SK-N-SH (cell line): ENCODE data around the gene RILP. TPM values are rescaled to one million over a fixed set of nuclear protein-coding genes. Genes with fewer than 3 reads are reported as not detected.

Experiments used
- CTCF ChIA-PET: fragments of 300-600, 350-600 bp; formaldehyde crosslinking; extraction: SDS; loops from one replicate; lab custom pipeline; 2021; lab: Yijun Ruan, JAX
- POLR2A ChIA-PET: fragments of 350-600 bp; sonication (Branson Sonifier 250); formaldehyde crosslinking; extraction: SDS; loops from one replicate; lab custom pipeline; 2020; ENCODE audit warnings: antibody characterized with exemption, inconsistent platforms; lab: Yijun Ruan, JAX
- DNase-seq: peaks from one replicate; pipeline ENCODE4 v3.0.0; 2012
- H2AFZ ChIP-seq: fragments of 200-600 bp; sonication (generic); 2 replicates; pipeline ENCODE4 v1.8.1; 2016; ENCODE audit warnings: antibody characterized with exemption, mild to moderate bottlenecking, low read depth
- H3F3A ChIP-seq: fragments of 200-600 bp; sonication (generic); replicated peaks from 2 replicates; pipeline ENCODE3; 2016; ENCODE audit warnings: antibody characterized with exemption, mild to moderate bottlenecking; ENCODE audit not compliant: insufficient read depth
- H3K27ac ChIP-seq, 2 experiments: fragments of 200-500 bp in 1 of 2; fragments of 200-600 bp in 1 of 2; sonication (Bioruptor generic) in 1 of 2; sonication (generic), shearing (Covaris generic) in 1 of 2; 2 replicates each; pipeline versions ENCODE4 v1.5.1 to v1.6.1; 2014 to 2016; ENCODE audit warnings: low read depth in 2 of 2, inconsistent platforms in 1 of 2, low read length in 1 of 2, mild to moderate bottlenecking in 1 of 2, mixed read lengths in 1 of 2
- H3K27me3 ChIP-seq: fragments of 200-600 bp; sonication (generic), shearing (Covaris generic); 2 replicates; pipeline ENCODE4 v1.6.1; 2016; ENCODE audit warnings: mixed run types; ENCODE audit not compliant: insufficient read depth
- H3K36me3 ChIP-seq, 2 experiments: fragments of 200-500 bp in 1 of 2; fragments of 200-600 bp in 1 of 2; sonication (Bioruptor generic) in 1 of 2; sonication (generic) in 1 of 2; replicated peaks in 1 of 2; 2 replicates each; pipeline versions ENCODE3 to v1.5.1; 2014 to 2016; ENCODE audit warnings: low read length in 1 of 2, mild to moderate bottlenecking in 1 of 2; ENCODE audit not compliant: insufficient read depth in 2 of 2, control insufficient read depth in 1 of 2
- H3K4me1 ChIP-seq, 2 experiments: fragments of 200-500 bp in 1 of 2; fragments of 200-600 bp in 1 of 2; sonication (Bioruptor generic) in 1 of 2; sonication (generic), shearing (Covaris generic) in 1 of 2; 2 replicates each; pipeline versions ENCODE4 v1.5.1 to v1.6.1; 2014 to 2016; ENCODE audit warnings: low read depth in 1 of 2, low read length in 1 of 2, mixed run types in 1 of 2; ENCODE audit not compliant: insufficient read depth in 2 of 2, control insufficient read depth in 1 of 2
- H3K4me2 ChIP-seq: fragments of 200-600 bp; sonication (generic), shearing (Covaris generic); 2 replicates; pipeline ENCODE4 v1.6.1; 2017; ENCODE audit warnings: mixed run types
- H3K4me3 ChIP-seq, 2 experiments: fragments of 200-500 bp in 1 of 2; fragments of 200-600 bp in 1 of 2; sonication (Bioruptor generic) in 1 of 2; sonication (generic), shearing (Covaris generic) in 1 of 2; 2 replicates each; pipeline versions ENCODE4 v1.5.1 to v1.8.1; 2014 to 2016; ENCODE audit warnings: low read depth in 2 of 2, inconsistent platforms in 1 of 2, low read length in 1 of 2, mild to moderate bottlenecking in 1 of 2, mixed read lengths in 1 of 2, moderate library complexity in 1 of 2
- H3K79me2 ChIP-seq: fragments of 200-600 bp; sonication (generic); 2 replicates; pipeline ENCODE4 v1.8.1; 2017; ENCODE audit warnings: mild to moderate bottlenecking; ENCODE audit not compliant: insufficient read depth
- H3K9ac ChIP-seq: fragments of 200-600 bp; sonication (generic); 2 replicates; pipeline ENCODE4 v1.6.1; 2017; ENCODE audit warnings: mixed run types
- H3K9me2 ChIP-seq: fragments of 200-600 bp; sonication (generic); 2 replicates; pipeline ENCODE4 v1.6.1; 2017; ENCODE audit warnings: mixed run types
- H3K9me3 ChIP-seq: fragments of 200-600 bp; sonication (generic); 2 replicates; pipeline ENCODE4 v1.6.1; 2017; ENCODE audit warnings: mixed run types, mild to moderate bottlenecking, moderate library complexity
- H4K20me1 ChIP-seq: fragments of 200-600 bp; sonication (generic); 2 replicates; pipeline ENCODE4 v1.6.1; 2017; ENCODE audit warnings: mild to moderate bottlenecking, mixed run types; ENCODE audit not compliant: insufficient read depth
- EZH2phosphoT487 ChIP-seq: fragments of 200-600 bp; sonication (generic); IDR thresholded peaks from 2 replicates; pipeline ENCODE4 v1.6.1; 2017; ENCODE audit warnings: low read depth, mixed run types, mild to moderate bottlenecking, antibody characterized with exemption, moderate library complexity, borderline replicate concordance
- FOSL2 ChIP-seq: IDR thresholded peaks from 2 replicates; pipeline ENCODE4 v1.4.0; 2012; ENCODE audit warnings: low read depth, mild to moderate bottlenecking, moderate library complexity, borderline replicate concordance
- FOXM1 ChIP-seq: IDR thresholded peaks from 2 replicates; pipeline ENCODE4 v1.4.0; 2012; ENCODE audit warnings: low read depth, mild to moderate bottlenecking
- GABPA ChIP-seq: IDR thresholded peaks from 2 replicates; pipeline ENCODE4 v1.4.0; 2012; ENCODE audit warnings: low read depth, mild to moderate bottlenecking
- GATA2 ChIP-seq: sonication (generic); formaldehyde crosslinking; IDR thresholded peaks from 2 replicates; pipeline ENCODE4 v1.5.0; 2020; ENCODE audit warnings: mild to moderate bottlenecking, missing genetic modification reagents
- MEF2A ChIP-seq: IDR thresholded peaks from 2 replicates; pipeline ENCODE4 v1.4.0; 2012; ENCODE audit warnings: low read depth, borderline replicate concordance
- NRF1 ChIP-seq: IDR thresholded peaks from 2 replicates; pipeline ENCODE4 v1.6.1; 2012; ENCODE audit warnings: low read depth, mild to moderate bottlenecking, low read length
- RAD21 ChIP-seq: IDR thresholded peaks from 2 replicates; pipeline ENCODE4 v1.6.1; 2012; ENCODE audit warnings: mild to moderate bottlenecking, low read length
- RCOR1 ChIP-seq: fragments of 150-350 bp; IDR thresholded peaks from 2 replicates; pipeline ENCODE4 v1.6.1; 2017; ENCODE audit warnings: antibody characterized with exemption, low read length
- RFX5 ChIP-seq: IDR thresholded peaks from 2 replicates; pipeline ENCODE4 v1.6.1; 2012; ENCODE audit warnings: mild to moderate bottlenecking, improper control_type of control experiment, low read length
- RXRA ChIP-seq: IDR thresholded peaks from 2 replicates; pipeline ENCODE4 v1.4.0; 2012; ENCODE audit warnings: low read depth, mild to moderate bottlenecking, borderline replicate concordance
- SIN3A ChIP-seq: IDR thresholded peaks from 2 replicates; pipeline ENCODE4 v1.6.1; 2012; ENCODE audit warnings: low read depth, mild to moderate bottlenecking, low read length, moderate library complexity, borderline replicate concordance
- SMC3 ChIP-seq: IDR thresholded peaks from 2 replicates; pipeline ENCODE4 v1.6.1; 2012; ENCODE audit warnings: low read depth, low read length, improper control_type of control experiment
- TAF1 ChIP-seq: IDR thresholded peaks from 2 replicates; pipeline ENCODE4 v1.6.1; 2012; ENCODE audit warnings: low read depth, mild to moderate bottlenecking, low read length, moderate library complexity, borderline replicate concordance
- TCF12 ChIP-seq: IDR thresholded peaks from 2 replicates; pipeline ENCODE4 v1.4.0; 2012
- YY1 ChIP-seq: IDR thresholded peaks from 2 replicates; pipeline ENCODE4 v1.4.0; 2012; ENCODE audit warnings: low read depth, mild to moderate bottlenecking
- WGBS: methylation state at CpG from one replicate; pipeline ENCODE4 v1.1.6; 2017; ENCODE audit warnings: low lambda C conversion rate; 5-methylcytosine and 5-hydroxymethylcytosine counted together
- polyA plus RNA-seq, 3 experiments: library from polyadenylated mRNA; depleted of rRNA; stranded (reverse); fragments of >200 nt; gene quantifications; 2 replicates each; pipeline ENCODE4 v1.2.3, GENCODE V29; 2012
- TF ChIP-seq, protein P1 (sequence below): IDR thresholded peaks from 2 replicates; pipeline ENCODE4 v1.6.1; 2012; ENCODE audit warnings: mild to moderate bottlenecking, low read depth, low read length, moderate library complexity
- TF ChIP-seq, protein P2 (sequence below): IDR thresholded peaks from 2 replicates; pipeline ENCODE4 v1.4.0; 2012; ENCODE audit warnings: low read depth, borderline replicate concordance
- TF ChIP-seq, protein P3 (sequence below): fragments of 150-350 bp; IDR thresholded peaks from 2 replicates; pipeline ENCODE4 v1.6.1; 2016; ENCODE audit warnings: mild to moderate bottlenecking, low read depth, low read length
- TF ChIP-seq, protein P4 (sequence below): IDR thresholded peaks from 2 replicates; pipeline ENCODE4; 2012
- TF ChIP-seq, protein P5 (sequence below): fragments of 150-350 bp; IDR thresholded peaks from 2 replicates; pipeline ENCODE4 v1.6.1; 2017; ENCODE audit warnings: antibody characterized with exemption, low read length, low read depth, borderline replicate concordance

Gene RILP
- polyA plus RNA-seq, 1 of the 3 experiments (the other 2 are of a cell fraction), result 3.8 TPM

DNA sequence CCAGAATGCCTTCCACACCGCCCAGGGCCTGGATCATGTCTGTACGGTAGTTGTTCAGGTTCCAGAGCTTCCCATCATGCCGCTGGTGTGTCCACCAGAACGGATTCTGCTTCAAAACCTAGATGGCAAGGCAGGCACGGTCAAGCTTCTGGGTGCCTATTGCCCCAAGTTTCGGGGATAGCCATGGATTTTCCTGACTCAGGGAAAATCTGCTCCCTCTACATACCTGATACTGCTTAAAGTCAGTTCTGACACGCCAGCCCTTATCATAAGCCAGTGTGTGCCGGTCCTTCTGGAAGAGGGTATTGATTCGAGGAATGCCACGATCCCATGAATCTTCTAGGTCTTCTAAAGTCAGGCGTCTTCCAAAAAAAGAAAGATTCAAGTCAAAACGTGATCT is 11.4 kb upstream of the RILP start (continued):
- TF ChIP-seq, protein P1, sequence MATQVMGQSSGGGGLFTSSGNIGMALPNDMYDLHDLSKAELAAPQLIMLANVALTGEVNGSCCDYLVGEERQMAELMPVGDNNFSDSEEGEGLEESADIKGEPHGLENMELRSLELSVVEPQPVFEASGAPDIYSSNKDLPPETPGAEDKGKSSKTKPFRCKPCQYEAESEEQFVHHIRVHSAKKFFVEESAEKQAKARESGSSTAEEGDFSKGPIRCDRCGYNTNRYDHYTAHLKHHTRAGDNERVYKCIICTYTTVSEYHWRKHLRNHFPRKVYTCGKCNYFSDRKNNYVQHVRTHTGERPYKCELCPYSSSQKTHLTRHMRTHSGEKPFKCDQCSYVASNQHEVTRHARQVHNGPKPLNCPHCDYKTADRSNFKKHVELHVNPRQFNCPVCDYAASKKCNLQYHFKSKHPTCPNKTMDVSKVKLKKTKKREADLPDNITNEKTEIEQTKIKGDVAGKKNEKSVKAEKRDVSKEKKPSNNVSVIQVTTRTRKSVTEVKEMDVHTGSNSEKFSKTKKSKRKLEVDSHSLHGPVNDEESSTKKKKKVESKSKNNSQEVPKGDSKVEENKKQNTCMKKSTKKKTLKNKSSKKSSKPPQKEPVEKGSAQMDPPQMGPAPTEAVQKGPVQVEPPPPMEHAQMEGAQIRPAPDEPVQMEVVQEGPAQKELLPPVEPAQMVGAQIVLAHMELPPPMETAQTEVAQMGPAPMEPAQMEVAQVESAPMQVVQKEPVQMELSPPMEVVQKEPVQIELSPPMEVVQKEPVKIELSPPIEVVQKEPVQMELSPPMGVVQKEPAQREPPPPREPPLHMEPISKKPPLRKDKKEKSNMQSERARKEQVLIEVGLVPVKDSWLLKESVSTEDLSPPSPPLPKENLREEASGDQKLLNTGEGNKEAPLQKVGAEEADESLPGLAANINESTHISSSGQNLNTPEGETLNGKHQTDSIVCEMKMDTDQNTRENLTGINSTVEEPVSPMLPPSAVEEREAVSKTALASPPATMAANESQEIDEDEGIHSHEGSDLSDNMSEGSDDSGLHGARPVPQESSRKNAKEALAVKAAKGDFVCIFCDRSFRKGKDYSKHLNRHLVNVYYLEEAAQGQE, result no peak
- no peak for TF ChIP-seq TCF12
- no peak for TF ChIP-seq FOXM1
- TF ChIP-seq RAD21, result no peak
- no peak for TF ChIP-seq YY1
- TF ChIP-seq GABPA, result no peak
- no peak for TF ChIP-seq SMC3
- no peak for TF ChIP-seq TAF1
- TF ChIP-seq GATA2 (CRISPR knock-in tag), result no peak
- TF ChIP-seq RXRA, result no peak
- TF ChIP-seq, protein P2, sequence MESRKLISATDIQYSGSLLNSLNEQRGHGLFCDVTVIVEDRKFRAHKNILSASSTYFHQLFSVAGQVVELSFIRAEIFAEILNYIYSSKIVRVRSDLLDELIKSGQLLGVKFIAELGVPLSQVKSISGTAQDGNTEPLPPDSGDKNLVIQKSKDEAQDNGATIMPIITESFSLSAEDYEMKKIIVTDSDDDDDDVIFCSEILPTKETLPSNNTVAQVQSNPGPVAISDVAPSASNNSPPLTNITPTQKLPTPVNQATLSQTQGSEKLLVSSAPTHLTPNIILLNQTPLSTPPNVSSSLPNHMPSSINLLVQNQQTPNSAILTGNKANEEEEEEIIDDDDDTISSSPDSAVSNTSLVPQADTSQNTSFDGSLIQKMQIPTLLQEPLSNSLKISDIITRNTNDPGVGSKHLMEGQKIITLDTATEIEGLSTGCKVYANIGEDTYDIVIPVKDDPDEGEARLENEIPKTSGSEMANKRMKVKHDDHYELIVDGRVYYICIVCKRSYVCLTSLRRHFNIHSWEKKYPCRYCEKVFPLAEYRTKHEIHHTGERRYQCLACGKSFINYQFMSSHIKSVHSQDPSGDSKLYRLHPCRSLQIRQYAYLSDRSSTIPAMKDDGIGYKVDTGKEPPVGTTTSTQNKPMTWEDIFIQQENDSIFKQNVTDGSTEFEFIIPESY, result no peak
- no peak for TF ChIP-seq RFX5
- TF ChIP-seq EZH2phosphoT487, result no peak
- no peak for TF ChIP-seq FOSL2

DNA sequence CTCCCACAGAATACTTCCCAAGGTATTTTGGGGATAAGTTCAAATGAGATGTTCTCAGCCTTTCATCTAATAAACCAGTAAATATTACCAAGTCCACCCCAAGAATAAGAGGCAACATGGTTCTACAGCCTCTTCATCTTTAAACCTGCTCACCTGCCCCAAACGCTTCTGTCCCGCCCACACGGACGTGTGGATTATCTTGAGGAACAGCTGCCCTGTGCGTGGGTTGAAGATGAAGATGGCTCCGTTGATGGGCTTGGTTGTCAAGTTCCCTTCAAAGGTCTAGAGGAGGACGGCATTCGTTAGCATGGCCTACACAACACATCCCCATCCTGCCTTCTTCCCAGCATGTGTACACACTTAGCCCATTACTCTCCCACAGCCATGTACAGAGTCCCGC is 8.4 kb upstream of the RILP start:
- no peak for DNase-seq
- Histone ChIP-seq H2AFZ (no peak overlapping the region), H3K4me2 (no peak overlapping the region), H3K9ac (no peak overlapping the region), H3F3A (peaks cover 17% of the 10 kb centered on the region), H3K4me1 (no peaks in the 10 kb centered on the region), H4K20me1 (0 out of 2 replicates have a peak, but pooled peaks cover 6% of the 10 kb centered on the region), H3K79me2 (peaks cover 10% of the 10 kb centered on the region; the same call in 1 of the 2 replicates), H3K36me3 (peaks cover 78 to 99% of the 10 kb centered on the region in 2 experiments), H3K4me3 (no peak overlapping the region), H3K27me3 (no peaks in the 10 kb centered on the region), H3K9me3 (no peaks in the 10 kb centered on the region), H3K9me2 (no peaks in the 10 kb centered on the region), H3K27ac (no peak overlapping the region)
- WGBS, result 97% methylated on average over 9 of the region's 9 CpGs
- ChIA-PET CTCF (interaction anchor here (1.0 to 6.8 kb wide), 4 partner anchors 9 to 84 kb away, joined by 3 to 47 read pairs (median 6); partner anchors contain the start of gene RILP), POLR2A (interaction anchor here (1.3 kb wide), 1 partner anchor 9 kb away, joined by 3 read pairs; the partner anchor contains the start of gene RILP)
- no peak for TF ChIP-seq RFX5
- no peak for TF ChIP-seq NRF1
- TF ChIP-seq, protein P3, sequence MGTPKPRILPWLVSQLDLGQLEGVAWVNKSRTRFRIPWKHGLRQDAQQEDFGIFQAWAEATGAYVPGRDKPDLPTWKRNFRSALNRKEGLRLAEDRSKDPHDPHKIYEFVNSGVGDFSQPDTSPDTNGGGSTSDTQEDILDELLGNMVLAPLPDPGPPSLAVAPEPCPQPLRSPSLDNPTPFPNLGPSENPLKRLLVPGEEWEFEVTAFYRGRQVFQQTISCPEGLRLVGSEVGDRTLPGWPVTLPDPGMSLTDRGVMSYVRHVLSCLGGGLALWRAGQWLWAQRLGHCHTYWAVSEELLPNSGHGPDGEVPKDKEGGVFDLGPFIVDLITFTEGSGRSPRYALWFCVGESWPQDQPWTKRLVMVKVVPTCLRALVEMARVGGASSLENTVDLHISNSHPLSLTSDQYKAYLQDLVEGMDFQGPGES, result no peak
- no peak for TF ChIP-seq SMC3
- TF ChIP-seq, protein P4, sequence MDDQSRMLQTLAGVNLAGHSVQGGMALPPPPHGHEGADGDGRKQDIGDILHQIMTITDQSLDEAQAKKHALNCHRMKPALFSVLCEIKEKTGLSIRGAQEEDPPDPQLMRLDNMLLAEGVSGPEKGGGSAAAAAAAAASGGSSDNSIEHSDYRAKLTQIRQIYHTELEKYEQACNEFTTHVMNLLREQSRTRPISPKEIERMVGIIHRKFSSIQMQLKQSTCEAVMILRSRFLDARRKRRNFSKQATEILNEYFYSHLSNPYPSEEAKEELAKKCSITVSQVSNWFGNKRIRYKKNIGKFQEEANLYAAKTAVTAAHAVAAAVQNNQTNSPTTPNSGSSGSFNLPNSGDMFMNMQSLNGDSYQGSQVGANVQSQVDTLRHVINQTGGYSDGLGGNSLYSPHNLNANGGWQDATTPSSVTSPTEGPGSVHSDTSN, result no peak
- no peak for TF ChIP-seq SIN3A
- no peak for TF ChIP-seq RCOR1
- TF ChIP-seq MEF2A, result no peak
- no peak for TF ChIP-seq TCF12
- no peak for TF ChIP-seq FOSL2
- TF ChIP-seq, protein P5, sequence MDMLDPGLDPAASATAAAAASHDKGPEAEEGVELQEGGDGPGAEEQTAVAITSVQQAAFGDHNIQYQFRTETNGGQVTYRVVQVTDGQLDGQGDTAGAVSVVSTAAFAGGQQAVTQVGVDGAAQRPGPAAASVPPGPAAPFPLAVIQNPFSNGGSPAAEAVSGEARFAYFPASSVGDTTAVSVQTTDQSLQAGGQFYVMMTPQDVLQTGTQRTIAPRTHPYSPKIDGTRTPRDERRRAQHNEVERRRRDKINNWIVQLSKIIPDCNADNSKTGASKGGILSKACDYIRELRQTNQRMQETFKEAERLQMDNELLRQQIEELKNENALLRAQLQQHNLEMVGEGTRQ, result no peak
- no peak for TF ChIP-seq RXRA
- TF ChIP-seq GATA2 (CRISPR knock-in tag), result no peak
- TF ChIP-seq GABPA, result no peak
